PC-3 (cell line): ENCODE results near the gene CDKN2B-AS1. TPM values are rescaled to one million over a fixed set of nuclear protein-coding genes. Genes with fewer than 3 reads are reported as not detected.

Source experiments
- ATAC-seq: fragments of 200-7000 bp; cut with Tn5 transposase; 2 replicates; pipeline ENCODE4 v1.9.1; 2020; ENCODE audit warnings: mild to moderate bottlenecking, moderate library complexity
- BruUV-seq: library from RNA; stranded (reverse); fragments of 400-500 nt; replicated peaks from 2 replicates; lab custom pipeline; 2021; lab: Mats Ljungman, UMichigan
- CTCF ChIA-PET: fragments of 300-600 bp; sonication (Branson Sonifier 250); formaldehyde crosslinking; loops from one replicate; lab custom pipeline; 2022; ENCODE audit warnings: antibody characterized with exemption; lab: Charles Lee
- POLR2A ChIA-PET: fragments of 300-600 bp; sonication (Branson Sonifier 250); formaldehyde crosslinking; loops from one replicate; lab custom pipeline; 2022; ENCODE audit warnings: antibody characterized with exemption; ENCODE audit not compliant: unreplicated experiment; lab: Charles Lee
- DNase-seq: peaks from one replicate; pipeline ENCODE4 v3.0.0-alpha.2; 2015
- H2AFZ ChIP-seq: fragments of 300-600 bp; sonication (generic); 2 replicates; pipeline ENCODE4 v1.6.0; 2016; ENCODE audit warnings: antibody characterized with exemption, low read length
- H3F3A ChIP-seq: fragments of 300-600 bp; sonication (generic); one replicate; pipeline ENCODE4 v1.6.0; 2017; ENCODE audit warnings: antibody characterized with exemption, low read length, control low read depth, mild to moderate bottlenecking; ENCODE audit not compliant: unreplicated experiment
- H3K27ac ChIP-seq: fragments of 300-600 bp; sonication (generic); 2 replicates; pipeline ENCODE4 v1.5.1; 2016; ENCODE audit warnings: mild to moderate bottlenecking, low read length
- H3K27me3 ChIP-seq: fragments of 300-600 bp; sonication (generic); 2 replicates; pipeline ENCODE4 v1.6.1; 2016; ENCODE audit warnings: low read length, mixed read lengths
- H3K36me3 ChIP-seq: fragments of 300-600 bp; sonication (generic); 2 replicates; pipeline ENCODE4 v1.6.1; 2016; ENCODE audit warnings: low read depth, mixed run types, low read length, mixed read lengths
- H3K4me1 ChIP-seq: fragments of 300-600 bp; sonication (generic); 2 replicates; pipeline ENCODE4 v1.5.1; 2016; ENCODE audit warnings: low read length; ENCODE audit not compliant: insufficient read depth
- H3K4me2 ChIP-seq: fragments of 300-600 bp; sonication (generic); 2 replicates; pipeline ENCODE4 v1.6.0; 2016; ENCODE audit warnings: low read length
- H3K4me3 ChIP-seq: fragments of 300-600 bp; sonication (generic); 2 replicates; pipeline ENCODE4 v1.5.1; 2016; ENCODE audit warnings: mild to moderate bottlenecking, low read length, mixed read lengths
- H3K79me2 ChIP-seq: fragments of 300-600 bp; sonication (generic); 2 replicates; pipeline ENCODE4 v1.6.1; 2017; ENCODE audit warnings: low read length, mixed read lengths
- H3K9ac ChIP-seq: fragments of 300-600 bp; sonication (generic); 2 replicates; pipeline ENCODE4 v1.6.0; 2016; ENCODE audit warnings: mild to moderate bottlenecking, low read length
- H3K9me2 ChIP-seq: fragments of 300-600 bp; sonication (generic); replicated peaks from 2 replicates; pipeline ENCODE4 v1.6.1; 2016; ENCODE audit warnings: mixed run types, low read length, mixed read lengths
- H3K9me3 ChIP-seq: fragments of 300-600 bp; sonication (generic); 2 replicates; pipeline ENCODE4 v1.6.1; 2016; ENCODE audit warnings: low read length, mixed read lengths
- H4K20me1 ChIP-seq: fragments of 300-600 bp; sonication (generic); 2 replicates; pipeline ENCODE4 v1.6.1; 2016; ENCODE audit warnings: low read length, mixed read lengths
- EZH2 ChIP-seq: fragments of 300-600 bp; sonication (generic); IDR thresholded peaks from one replicate; pipeline ENCODE4 v1.6.1; 2017; ENCODE audit warnings: antibody characterized with exemption, mild to moderate bottlenecking, low read length; ENCODE audit not compliant: unreplicated experiment
- EZH2phosphoT487 ChIP-seq: fragments of 300-600 bp; sonication (generic); IDR thresholded peaks from 2 replicates; pipeline ENCODE4 v1.6.1; 2018; ENCODE audit warnings: mild to moderate bottlenecking, antibody characterized with exemption, low read length, borderline replicate concordance
- intact Hi-C: fragments of 100-400 bp; cut with micrococcal nuclease; formaldehyde crosslinking; loops from 2 replicates; pipeline ENCODE4 v1.9.0; 2023
- total RNA-seq: library from RNA; depleted of rRNA; stranded (reverse); fragments of >200 nt; gene quantifications from 2 replicates; pipeline ENCODE4 v1.2.3, GENCODE V29; 2014
- TF ChIP-seq, protein P1 (sequence below): fragments of 300-600 bp; sonication (generic); conservative IDR thresholded peaks from 2 replicates; pipeline ENCODE4 v1.5.1; 2017; ENCODE audit warnings: antibody characterized with exemption, low read depth, mild to moderate bottlenecking, low read length

CDKN2B-AS1 gene
- total RNA-seq, 1 experiment from 2014 or later, result 2.0 TPM

DNA sequence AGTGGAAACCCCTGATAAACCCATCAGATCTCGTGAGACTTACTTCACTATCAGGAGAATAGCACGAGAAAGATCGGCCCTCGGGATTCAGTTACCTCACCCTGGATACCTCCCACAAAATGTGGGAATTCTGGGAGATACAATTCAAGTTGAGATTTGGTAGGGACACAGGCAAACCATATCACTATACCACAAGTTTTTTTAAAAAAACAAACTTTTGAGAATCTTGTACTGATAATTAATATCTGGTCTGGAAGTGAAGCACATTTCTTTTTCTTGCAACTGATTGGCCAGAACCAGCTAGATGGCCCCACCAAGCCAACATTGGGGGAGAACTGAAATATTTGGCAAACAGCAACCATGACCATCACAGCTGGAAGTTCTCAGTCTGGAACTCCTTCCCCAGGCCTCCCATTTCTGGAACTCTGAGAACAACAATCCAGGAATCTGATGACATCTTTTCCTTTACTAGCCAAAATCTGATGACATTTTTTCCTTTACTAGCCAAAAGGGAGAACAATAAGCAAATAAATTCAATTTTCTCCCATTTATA, 66.3 kb downstream of the CDKN2B-AS1 start:
- Histone ChIP-seq H3K36me3 (no peaks in the 10 kb centered on the region), H2AFZ (no peak overlapping the region), H3K27me3 (no peaks in the 10 kb centered on the region), H3K27ac (no peak overlapping the region), H3K4me2 (no peak overlapping the region), H3K79me2 (no peaks in the 10 kb centered on the region), H3K9me2 (no peaks in the 10 kb centered on the region), H3F3A (no peaks in the 10 kb centered on the region), H4K20me1 (no peaks in the 10 kb centered on the region), H3K9ac (no peak overlapping the region), H3K4me3 (no peak overlapping the region), H3K4me1 (no peaks in the 10 kb centered on the region), H3K9me3 (no peaks in the 10 kb centered on the region)
- TF ChIP-seq EZH2, result no peak
- TF ChIP-seq EZH2phosphoT487, result no peak
- TF ChIP-seq, protein P1, sequence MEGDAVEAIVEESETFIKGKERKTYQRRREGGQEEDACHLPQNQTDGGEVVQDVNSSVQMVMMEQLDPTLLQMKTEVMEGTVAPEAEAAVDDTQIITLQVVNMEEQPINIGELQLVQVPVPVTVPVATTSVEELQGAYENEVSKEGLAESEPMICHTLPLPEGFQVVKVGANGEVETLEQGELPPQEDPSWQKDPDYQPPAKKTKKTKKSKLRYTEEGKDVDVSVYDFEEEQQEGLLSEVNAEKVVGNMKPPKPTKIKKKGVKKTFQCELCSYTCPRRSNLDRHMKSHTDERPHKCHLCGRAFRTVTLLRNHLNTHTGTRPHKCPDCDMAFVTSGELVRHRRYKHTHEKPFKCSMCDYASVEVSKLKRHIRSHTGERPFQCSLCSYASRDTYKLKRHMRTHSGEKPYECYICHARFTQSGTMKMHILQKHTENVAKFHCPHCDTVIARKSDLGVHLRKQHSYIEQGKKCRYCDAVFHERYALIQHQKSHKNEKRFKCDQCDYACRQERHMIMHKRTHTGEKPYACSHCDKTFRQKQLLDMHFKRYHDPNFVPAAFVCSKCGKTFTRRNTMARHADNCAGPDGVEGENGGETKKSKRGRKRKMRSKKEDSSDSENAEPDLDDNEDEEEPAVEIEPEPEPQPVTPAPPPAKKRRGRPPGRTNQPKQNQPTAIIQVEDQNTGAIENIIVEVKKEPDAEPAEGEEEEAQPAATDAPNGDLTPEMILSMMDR, result no peak
- intact Hi-C loops, result no loop called here
- no peak for ATAC-seq
- no TSS peak for BruUV-seq
- ChIA-PET POLR2A (no interaction called here), CTCF (no interaction called here)
- no peak for DNase-seq

DNA sequence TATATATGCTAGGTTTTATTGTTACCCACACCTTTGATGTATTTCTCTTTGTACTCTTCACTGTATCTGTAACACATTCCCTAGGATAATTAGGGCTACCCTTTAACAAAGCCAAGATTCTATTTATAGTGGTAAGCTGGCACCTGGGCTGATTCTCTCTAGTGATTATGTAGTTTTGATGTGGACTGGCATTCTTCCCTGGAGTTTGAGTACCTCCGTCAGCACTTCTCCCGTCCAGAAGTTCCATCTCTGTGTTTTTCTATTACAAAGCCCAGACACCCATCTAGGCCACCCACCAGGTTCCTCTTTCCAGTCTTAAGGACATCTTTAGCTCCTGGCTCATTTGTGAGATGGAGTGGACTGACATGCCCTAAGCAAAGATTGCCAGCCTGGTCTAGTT, 70.4 kb downstream of the CDKN2B-AS1 start:
- Histone ChIP-seq H2AFZ (no peak overlapping the region), H4K20me1 (no peaks in the 10 kb centered on the region), H3K4me2 (no peak overlapping the region), H3K9me3 (no peaks in the 10 kb centered on the region), H3K9ac (no peak overlapping the region), H3K4me1 (no peaks in the 10 kb centered on the region), H3K79me2 (no peaks in the 10 kb centered on the region), H3K27me3 (no peaks in the 10 kb centered on the region), H3K36me3 (no peaks in the 10 kb centered on the region), H3K27ac (no peak overlapping the region), H3K9me2 (no peaks in the 10 kb centered on the region), H3K4me3 (no peak overlapping the region), H3F3A (no peaks in the 10 kb centered on the region)
- BruUV-seq, result no TSS peak
- POLR2A ChIA-PET, result no interaction called here
- intact Hi-C loops, result no loop called here
- CTCF ChIA-PET, result no interaction called here
- DNase-seq, result no peak
- no peak for ATAC-seq
- TF ChIP-seq, protein P1, result no peak
- TF ChIP-seq EZH2, result no peak
- no peak for TF ChIP-seq EZH2phosphoT487

DNA sequence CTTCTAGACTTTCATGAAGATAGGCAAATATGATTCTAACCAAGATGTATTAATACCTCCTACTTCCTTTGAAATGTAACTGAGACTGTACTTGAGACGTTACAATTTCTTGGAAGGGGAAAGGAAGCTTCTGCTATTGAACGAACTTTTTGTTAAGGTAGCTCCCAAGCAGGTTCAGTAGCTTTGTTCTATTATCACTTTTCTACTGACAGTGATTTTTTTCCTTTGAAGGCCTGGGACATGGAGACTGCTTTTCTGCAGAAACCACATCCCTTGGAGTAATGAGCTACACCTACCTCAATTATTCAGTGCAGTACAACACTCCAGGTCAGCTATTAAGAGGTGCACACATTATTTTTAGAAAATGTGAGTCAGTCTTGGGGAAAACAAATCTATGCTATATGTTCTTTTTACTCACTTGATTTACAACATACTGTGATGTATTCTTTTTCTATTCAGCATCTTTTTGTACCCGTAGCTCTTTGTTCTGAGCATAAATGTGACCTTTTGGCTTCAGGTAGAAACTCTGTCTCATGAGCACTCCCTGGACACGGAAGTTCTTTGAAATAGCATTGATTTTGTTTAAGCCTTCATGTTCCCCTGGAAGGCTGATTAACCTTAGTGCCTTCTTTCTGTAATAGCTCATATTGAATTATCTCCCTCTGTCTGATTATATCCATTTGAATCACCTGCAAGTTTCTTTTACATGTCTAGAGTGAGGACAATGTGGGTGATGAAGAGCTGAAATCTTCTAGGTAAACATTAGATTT, 71.0 kb downstream of the CDKN2B-AS1 start:
- no peak for DNase-seq
- POLR2A ChIA-PET, result no interaction called here
- TF ChIP-seq EZH2 (no peak), EZH2phosphoT487 (no peak)

More for the DNA sequence above, 71.0 kb downstream of the CDKN2B-AS1 start:
- no peaks in the 10 kb centered on the region for H4K20me1 ChIP-seq
- no peaks in the 10 kb centered on the region for H3K4me1 ChIP-seq
- no peak for ATAC-seq
- no peak overlapping the region for H2AFZ ChIP-seq
- no peaks in the 10 kb centered on the region for H3K79me2 ChIP-seq
- no peak overlapping the region for H3K4me3 ChIP-seq
- no peak overlapping the region for H3K4me2 ChIP-seq
- intact Hi-C loops, result no loop called here
- H3F3A ChIP-seq, result no peaks in the 10 kb centered on the region
- H3K9ac ChIP-seq, result no peak overlapping the region
- H3K9me3 ChIP-seq, result no peaks in the 10 kb centered on the region
- H3K9me2 ChIP-seq, result no peaks in the 10 kb centered on the region
- CTCF ChIA-PET, result no interaction called here
- no peaks in the 10 kb centered on the region for H3K27me3 ChIP-seq
- no TSS peak for BruUV-seq
- H3K27ac ChIP-seq, result no peak overlapping the region
- H3K36me3 ChIP-seq, result no peaks in the 10 kb centered on the region
